ENCODE results near the gene LHX3. TPM values are rescaled to one million over a fixed set of nuclear protein-coding genes. Genes with fewer than 3 reads are reported as not detected.

Gene LHX3
- total RNA-seq, 5 donors from 2014 or later (not counting 1 experiment from before 2014, with no cell fraction given): 0.13 to 0.42 TPM; not detected in 3

- H3K27ac Mint-ChIP-seq: no peak overlapping the region
- no peaks in the 10 kb centered on the region for H3K9me3 ChIP-seq
- peaks cover 2 to 55% of the 10 kb centered on the region in 2 experiments for H3K27me3 ChIP-seq (replicated peaks in 1 of 2; ENCODE audit: control insufficient read depth in 2 of 2, extremely low read depth in 1 of 2, insufficient read depth in 2 of 2, low read length in 1 of 2)
- ATAC-seq (replicated peaks in 1 of 4) (no peak), DNase-seq (no peak)
- H3K36me3 ChIP-seq (ENCODE audit: control insufficient read depth in 2 of 2, extremely low read depth in 1 of 2, insufficient read depth in 1 of 2, low read length in 1 of 2): no peaks in the 10 kb centered on the region
- 38% methylated on average over 4 of the region's 11 CpGs for WGBS (ENCODE audit: insufficient coverage)
- H3K4me3 ChIP-seq (ENCODE audit: control insufficient read depth in 1 of 2, extremely low read depth in 1 of 2, low read length in 1 of 2): no peak overlapping the region
- no peaks in the 10 kb centered on the region for H3K36me3 Mint-ChIP-seq
- no peak overlapping the region for H3K27ac ChIP-seq (ENCODE audit: low read length)
- no peaks in the 10 kb centered on the region for H3K4me1 ChIP-seq (ENCODE audit: control insufficient read depth in 1 of 2, extremely low read depth in 1 of 2, insufficient read depth in 2 of 2, low read length in 2 of 2)
- H3K27me3 Mint-ChIP-seq: peaks cover 6 to 22% of the 10 kb centered on the region in 2 donors
- H3K9me3 Mint-ChIP-seq: no peaks in the 10 kb centered on the region
- H3K4me1 Mint-ChIP-seq: no peaks in the 10 kb centered on the region
- CTCF ChIA-PET: no interaction called here
- no peak overlapping the region for H3K4me3 Mint-ChIP-seq
- POLR2A ChIA-PET: no interaction called here
Measured at GRCh38 chr9:136180586-136180985, 24.3 kb downstream of the LHX3 start.

- Histone ChIP-seq H3K4me3 (ENCODE audit: control insufficient read depth in 1 of 2, extremely low read depth in 1 of 2, low read length in 1 of 2) (no peak overlapping the region), H3K27ac (ENCODE audit: low read length) (no peak overlapping the region), H3K27me3 (replicated peaks in 1 of 2; ENCODE audit: control insufficient read depth in 2 of 2, extremely low read depth in 1 of 2, insufficient read depth in 2 of 2, low read length in 1 of 2) (peaks cover 2 to 48% of the 10 kb centered on the region in 2 experiments), H3K4me1 (ENCODE audit: control insufficient read depth in 1 of 2, extremely low read depth in 1 of 2, insufficient read depth in 2 of 2, low read length in 2 of 2) (no peaks in the 10 kb centered on the region), H3K36me3 (ENCODE audit: control insufficient read depth in 2 of 2, extremely low read depth in 1 of 2, insufficient read depth in 1 of 2, low read length in 1 of 2) (no peaks in the 10 kb centered on the region), H3K9me3 (no peaks in the 10 kb centered on the region)
- Mint-ChIP-seq H3K9me3 (no peaks in the 10 kb centered on the region), H3K27me3 (peaks cover 2 to 16% of the 10 kb centered on the region in 2 donors), H3K4me1 (no peaks in the 10 kb centered on the region), H3K27ac (no peak overlapping the region), H3K4me3 (no peak overlapping the region), H3K36me3 (no peaks in the 10 kb centered on the region)
- DNase-seq (no peak), ATAC-seq (replicated peaks in 1 of 4) (no peak)
- POLR2A ChIA-PET: no interaction called here
- CTCF ChIA-PET: no interaction called here
- WGBS (ENCODE audit: insufficient coverage): 88% methylated on average over 13 of the region's 13 CpGs
Measured at GRCh38 chr9:136179761-136180160, 25.2 kb downstream of the LHX3 start.

GRCh38 chr9:136179101-136179616 is 25.8 kb downstream of the LHX3 start:
- no peak overlapping the region for H3K4me3 ChIP-seq (ENCODE audit: control insufficient read depth in 1 of 2, extremely low read depth in 1 of 2, low read length in 1 of 2)
- Mint-ChIP-seq H3K27me3 (peaks cover 0 to 11% of the 10 kb centered on the region in 2 donors), H3K36me3 (no peaks in the 10 kb centered on the region), H3K9me3 (no peaks in the 10 kb centered on the region), H3K27ac (no peak overlapping the region), H3K4me3 (no peak overlapping the region), H3K4me1 (no peaks in the 10 kb centered on the region)
- ATAC-seq (replicated peaks in 1 of 4) (no peak), DNase-seq (no peak)
- no peaks in the 10 kb centered on the region for H3K36me3 ChIP-seq (ENCODE audit: control insufficient read depth in 2 of 2, extremely low read depth in 1 of 2, insufficient read depth in 1 of 2, low read length in 1 of 2)
- WGBS (ENCODE audit: insufficient coverage): 63% methylated on average over 10 of the region's 12 CpGs
- no peak overlapping the region for H3K27ac ChIP-seq (ENCODE audit: low read length)
- H3K27me3 ChIP-seq (replicated peaks in 1 of 2; ENCODE audit: control insufficient read depth in 2 of 2, extremely low read depth in 1 of 2, insufficient read depth in 2 of 2, low read length in 1 of 2): peaks cover 2 to 47% of the 10 kb centered on the region in 2 experiments
- H3K9me3 ChIP-seq: no peaks in the 10 kb centered on the region
- H3K4me1 ChIP-seq (ENCODE audit: control insufficient read depth in 1 of 2, extremely low read depth in 1 of 2, insufficient read depth in 2 of 2, low read length in 2 of 2): no peaks in the 10 kb centered on the region
- ChIA-PET CTCF (no interaction called here), POLR2A (no interaction called here)

- ChIA-PET CTCF (no interaction called here), POLR2A (no interaction called here)
- H3K36me3 Mint-ChIP-seq: no peaks in the 10 kb centered on the region
- no peaks in the 10 kb centered on the region for H3K9me3 Mint-ChIP-seq
- peaks cover 2 to 45% of the 10 kb centered on the region in 2 experiments for H3K27me3 ChIP-seq (replicated peaks in 1 of 2; ENCODE audit: control insufficient read depth in 2 of 2, extremely low read depth in 1 of 2, insufficient read depth in 2 of 2, low read length in 1 of 2)
- no peak overlapping the region for H3K4me3 Mint-ChIP-seq
- H3K4me3 ChIP-seq (ENCODE audit: control insufficient read depth in 1 of 2, extremely low read depth in 1 of 2, low read length in 1 of 2): no peak overlapping the region
- no peak for DNase-seq
- no peak overlapping the region for H3K27ac Mint-ChIP-seq
- peaks cover 0 to 10% of the 10 kb centered on the region in 2 donors for H3K27me3 Mint-ChIP-seq
- no peaks in the 10 kb centered on the region for H3K9me3 ChIP-seq
- ATAC-seq (replicated peaks in 1 of 4): no peak
- no peak overlapping the region for H3K27ac ChIP-seq (ENCODE audit: low read length)
- no peaks in the 10 kb centered on the region for H3K4me1 Mint-ChIP-seq
- no peaks in the 10 kb centered on the region for H3K36me3 ChIP-seq (ENCODE audit: control insufficient read depth in 2 of 2, extremely low read depth in 1 of 2, insufficient read depth in 1 of 2, low read length in 1 of 2)
- no peaks in the 10 kb centered on the region for H3K4me1 ChIP-seq (ENCODE audit: control insufficient read depth in 1 of 2, extremely low read depth in 1 of 2, insufficient read depth in 2 of 2, low read length in 2 of 2)
- 47% methylated on average over 8 of the region's 8 CpGs for WGBS (ENCODE audit: insufficient coverage)
Measured at GRCh38 chr9:136178773-136179075, 26.2 kb downstream of the LHX3 start.

- Mint-ChIP-seq H3K9me3 (no peaks in the 10 kb centered on the region), H3K27ac (no peak overlapping the region), H3K36me3 (no peaks in the 10 kb centered on the region), H3K4me3 (no peak overlapping the region), H3K27me3 (peaks cover 0 to 8% of the 10 kb centered on the region in 2 donors), H3K4me1 (no peaks in the 10 kb centered on the region)
- DNase-seq (no peak), ATAC-seq (replicated peaks in 1 of 4) (no peak)
- no peak overlapping the region for H3K4me3 ChIP-seq (ENCODE audit: control insufficient read depth in 1 of 2, extremely low read depth in 1 of 2, low read length in 1 of 2)
- ChIA-PET CTCF (no interaction called here), POLR2A (no interaction called here)
- WGBS (ENCODE audit: insufficient coverage): 75% methylated on average over 18 of the region's 21 CpGs
- H3K9me3 ChIP-seq: no peaks in the 10 kb centered on the region
- peaks cover 2 to 41% of the 10 kb centered on the region in 2 experiments for H3K27me3 ChIP-seq (replicated peaks in 1 of 2; ENCODE audit: control insufficient read depth in 2 of 2, extremely low read depth in 1 of 2, insufficient read depth in 2 of 2, low read length in 1 of 2)
- no peaks in the 10 kb centered on the region for H3K4me1 ChIP-seq (ENCODE audit: control insufficient read depth in 1 of 2, extremely low read depth in 1 of 2, insufficient read depth in 2 of 2, low read length in 2 of 2)
- H3K27ac ChIP-seq (ENCODE audit: low read length): no peak overlapping the region
- no peaks in the 10 kb centered on the region for H3K36me3 ChIP-seq (ENCODE audit: control insufficient read depth in 2 of 2, extremely low read depth in 1 of 2, insufficient read depth in 1 of 2, low read length in 1 of 2)
Measured at GRCh38 chr9:136178061-136178772, 26.7 kb downstream of the LHX3 start.

- H3K9me3 ChIP-seq: no peaks in the 10 kb centered on the region
- H3K27ac ChIP-seq (ENCODE audit: low read length): no peak overlapping the region
- H3K27me3 ChIP-seq (replicated peaks in 1 of 2; ENCODE audit: control insufficient read depth in 2 of 2, extremely low read depth in 1 of 2, insufficient read depth in 2 of 2, low read length in 1 of 2): peaks cover 2 to 31% of the 10 kb centered on the region in 2 experiments
- no peaks in the 10 kb centered on the region for H3K36me3 ChIP-seq (ENCODE audit: control insufficient read depth in 2 of 2, extremely low read depth in 1 of 2, insufficient read depth in 1 of 2, low read length in 1 of 2)
- ATAC-seq (replicated peaks in 1 of 4) (no peak), DNase-seq (no peak)
- Mint-ChIP-seq H3K27ac (no peak overlapping the region), H3K4me1 (no peaks in the 10 kb centered on the region), H3K9me3 (no peaks in the 10 kb centered on the region), H3K27me3 (peaks cover 0 to 6% of the 10 kb centered on the region in 2 donors), H3K4me3 (no peak overlapping the region), H3K36me3 (no peaks in the 10 kb centered on the region)
- POLR2A ChIA-PET: no interaction called here
- no peak overlapping the region for H3K4me3 ChIP-seq (ENCODE audit: control insufficient read depth in 1 of 2, extremely low read depth in 1 of 2, low read length in 1 of 2)
- WGBS (ENCODE audit: insufficient coverage): 85% methylated on average over 14 of the region's 14 CpGs
- no peaks in the 10 kb centered on the region for H3K4me1 ChIP-seq (ENCODE audit: control insufficient read depth in 1 of 2, extremely low read depth in 1 of 2, insufficient read depth in 2 of 2, low read length in 2 of 2)
- CTCF ChIA-PET: no interaction called here
Measured at GRCh38 chr9:136177224-136177623, 27.7 kb downstream of the LHX3 start.

Data from T-cell (primary cell).